Measurements from ENCODE around the gene LINGO4.

DNA sequence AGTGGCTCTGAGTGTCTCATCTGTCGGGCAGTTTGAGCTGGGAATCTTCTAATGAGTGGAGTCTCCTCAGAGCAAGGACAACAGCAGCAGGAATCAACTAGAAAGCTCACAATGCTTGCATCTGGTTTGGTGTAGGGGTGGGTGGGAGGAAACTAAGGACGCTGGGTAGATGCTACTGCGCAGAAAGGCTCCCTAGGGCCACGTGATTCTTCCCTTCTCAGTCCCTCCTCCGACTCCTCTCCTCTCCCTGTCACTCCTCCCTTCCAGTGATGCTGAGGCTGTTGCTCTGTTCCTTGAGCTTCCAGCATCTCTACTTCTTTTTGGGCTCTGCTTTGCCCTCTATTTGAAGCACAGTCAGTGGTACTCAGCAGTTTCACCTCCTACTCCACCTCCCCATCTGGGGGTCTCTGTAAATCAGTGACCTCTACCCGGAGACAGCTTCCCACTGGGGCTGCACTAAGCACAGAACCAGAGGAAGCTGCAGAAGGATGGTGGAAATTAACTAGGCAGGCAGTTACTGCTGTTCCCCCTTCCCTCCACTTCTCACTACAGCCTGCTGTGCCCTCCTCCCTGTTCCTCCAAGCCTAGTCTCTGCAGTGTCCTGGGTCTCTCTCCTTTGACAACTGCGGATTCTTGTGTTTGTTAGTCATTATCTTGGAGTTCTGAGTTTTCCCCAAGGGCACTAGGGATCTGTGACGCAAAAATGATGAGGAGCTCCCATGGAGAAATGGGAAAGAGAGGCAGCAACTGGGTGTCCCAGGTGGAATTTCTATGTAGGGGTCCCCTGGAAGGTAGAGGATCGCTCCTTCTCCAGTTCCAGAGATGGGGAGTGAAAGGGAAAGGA is 5.8 kb downstream of the LINGO4 start:
- TF ChIP-seq ZNF224 (CRISPR knock-in tag; IDR thresholded peaks at IDR 0.05), result no peak
- TF ChIP-seq ARNTL (CRISPR knock-in tag; IDR thresholded peaks at IDR 0.05), result no peak
- TF ChIP-seq EP300 (IDR thresholded peaks at IDR 0.05; ENCODE audit: low read depth in 2 of 2, low read length in 2 of 2), result no peak
- no peak for TF ChIP-seq EP300 (CRISPR knock-in tag; IDR thresholded peaks at IDR 0.05; ENCODE audit: borderline replicate concordance)
- no peak for TF ChIP-seq CBFB (CRISPR knock-in tag; IDR thresholded peaks at IDR 0.05)
- TF ChIP-seq, protein P1, sequence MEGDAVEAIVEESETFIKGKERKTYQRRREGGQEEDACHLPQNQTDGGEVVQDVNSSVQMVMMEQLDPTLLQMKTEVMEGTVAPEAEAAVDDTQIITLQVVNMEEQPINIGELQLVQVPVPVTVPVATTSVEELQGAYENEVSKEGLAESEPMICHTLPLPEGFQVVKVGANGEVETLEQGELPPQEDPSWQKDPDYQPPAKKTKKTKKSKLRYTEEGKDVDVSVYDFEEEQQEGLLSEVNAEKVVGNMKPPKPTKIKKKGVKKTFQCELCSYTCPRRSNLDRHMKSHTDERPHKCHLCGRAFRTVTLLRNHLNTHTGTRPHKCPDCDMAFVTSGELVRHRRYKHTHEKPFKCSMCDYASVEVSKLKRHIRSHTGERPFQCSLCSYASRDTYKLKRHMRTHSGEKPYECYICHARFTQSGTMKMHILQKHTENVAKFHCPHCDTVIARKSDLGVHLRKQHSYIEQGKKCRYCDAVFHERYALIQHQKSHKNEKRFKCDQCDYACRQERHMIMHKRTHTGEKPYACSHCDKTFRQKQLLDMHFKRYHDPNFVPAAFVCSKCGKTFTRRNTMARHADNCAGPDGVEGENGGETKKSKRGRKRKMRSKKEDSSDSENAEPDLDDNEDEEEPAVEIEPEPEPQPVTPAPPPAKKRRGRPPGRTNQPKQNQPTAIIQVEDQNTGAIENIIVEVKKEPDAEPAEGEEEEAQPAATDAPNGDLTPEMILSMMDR (CRISPR knock-in tag; IDR thresholded peaks at IDR 0.05), result no peak
- TF ChIP-seq, protein P2, sequence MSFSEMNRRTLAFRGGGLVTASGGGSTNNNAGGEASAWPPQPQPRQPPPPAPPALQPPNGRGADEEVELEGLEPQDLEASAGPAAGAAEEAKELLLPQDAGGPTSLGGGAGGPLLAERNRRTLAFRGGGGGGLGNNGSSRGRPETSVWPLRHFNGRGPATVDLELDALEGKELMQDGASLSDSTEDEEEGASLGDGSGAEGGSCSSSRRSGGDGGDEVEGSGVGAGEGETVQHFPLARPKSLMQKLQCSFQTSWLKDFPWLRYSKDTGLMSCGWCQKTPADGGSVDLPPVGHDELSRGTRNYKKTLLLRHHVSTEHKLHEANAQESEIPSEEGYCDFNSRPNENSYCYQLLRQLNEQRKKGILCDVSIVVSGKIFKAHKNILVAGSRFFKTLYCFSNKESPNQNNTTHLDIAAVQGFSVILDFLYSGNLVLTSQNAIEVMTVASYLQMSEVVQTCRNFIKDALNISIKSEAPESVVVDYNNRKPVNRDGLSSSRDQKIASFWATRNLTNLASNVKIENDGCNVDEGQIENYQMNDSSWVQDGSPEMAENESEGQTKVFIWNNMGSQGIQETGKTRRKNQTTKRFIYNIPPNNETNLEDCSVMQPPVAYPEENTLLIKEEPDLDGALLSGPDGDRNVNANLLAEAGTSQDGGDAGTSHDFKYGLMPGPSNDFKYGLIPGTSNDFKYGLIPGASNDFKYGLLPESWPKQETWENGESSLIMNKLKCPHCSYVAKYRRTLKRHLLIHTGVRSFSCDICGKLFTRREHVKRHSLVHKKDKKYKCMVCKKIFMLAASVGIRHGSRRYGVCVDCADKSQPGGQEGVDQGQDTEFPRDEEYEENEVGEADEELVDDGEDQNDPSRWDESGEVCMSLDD (CRISPR knock-in tag; IDR thresholded peaks at IDR 0.05; ENCODE audit: borderline replicate concordance), result no peak
- TF ChIP-seq SMARCC2 (IDR thresholded peaks at IDR 0.05), result no peak
- TF ChIP-seq, protein P3, sequence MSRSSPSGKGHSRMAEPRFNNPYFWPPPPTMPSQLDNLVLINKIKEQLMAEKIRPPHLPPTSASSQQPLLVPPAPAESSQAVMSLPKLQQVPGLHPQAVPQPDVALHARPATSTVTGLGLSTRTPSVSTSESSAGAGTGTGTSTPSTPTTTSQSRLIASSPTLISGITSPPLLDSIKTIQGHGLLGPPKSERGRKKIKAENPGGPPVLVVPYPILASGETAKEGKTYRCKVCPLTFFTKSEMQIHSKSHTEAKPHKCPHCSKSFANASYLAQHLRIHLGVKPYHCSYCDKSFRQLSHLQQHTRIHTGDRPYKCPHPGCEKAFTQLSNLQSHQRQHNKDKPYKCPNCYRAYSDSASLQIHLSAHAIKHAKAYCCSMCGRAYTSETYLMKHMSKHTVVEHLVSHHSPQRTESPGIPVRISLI (CRISPR knock-in tag; IDR thresholded peaks at IDR 0.05; ENCODE audit: borderline replicate concordance), result no peak
- TF ChIP-seq TAF15 (IDR thresholded peaks at IDR 0.05; ENCODE audit: low read depth, low read length, poor library complexity, severe bottlenecking), result no peak
- no peak for TF ChIP-seq POLR2A (IDR thresholded peaks at IDR 0.05; ENCODE audit: insufficient read depth in 1 of 2, low read depth in 2 of 2, low read length in 2 of 2)
- TF ChIP-seq MAZ (IDR thresholded peaks at IDR 0.05; ENCODE audit: borderline replicate concordance, low read depth, low read length), result no peak
- no peak for TF ChIP-seq MAZ (CRISPR knock-in tag; IDR thresholded peaks at IDR 0.05; ENCODE audit: low read depth)
- TF ChIP-seq SIN3A (IDR thresholded peaks at IDR 0.05; ENCODE audit: borderline replicate concordance, low read depth, low read length), result no peak
- TF ChIP-seq, protein P4, sequence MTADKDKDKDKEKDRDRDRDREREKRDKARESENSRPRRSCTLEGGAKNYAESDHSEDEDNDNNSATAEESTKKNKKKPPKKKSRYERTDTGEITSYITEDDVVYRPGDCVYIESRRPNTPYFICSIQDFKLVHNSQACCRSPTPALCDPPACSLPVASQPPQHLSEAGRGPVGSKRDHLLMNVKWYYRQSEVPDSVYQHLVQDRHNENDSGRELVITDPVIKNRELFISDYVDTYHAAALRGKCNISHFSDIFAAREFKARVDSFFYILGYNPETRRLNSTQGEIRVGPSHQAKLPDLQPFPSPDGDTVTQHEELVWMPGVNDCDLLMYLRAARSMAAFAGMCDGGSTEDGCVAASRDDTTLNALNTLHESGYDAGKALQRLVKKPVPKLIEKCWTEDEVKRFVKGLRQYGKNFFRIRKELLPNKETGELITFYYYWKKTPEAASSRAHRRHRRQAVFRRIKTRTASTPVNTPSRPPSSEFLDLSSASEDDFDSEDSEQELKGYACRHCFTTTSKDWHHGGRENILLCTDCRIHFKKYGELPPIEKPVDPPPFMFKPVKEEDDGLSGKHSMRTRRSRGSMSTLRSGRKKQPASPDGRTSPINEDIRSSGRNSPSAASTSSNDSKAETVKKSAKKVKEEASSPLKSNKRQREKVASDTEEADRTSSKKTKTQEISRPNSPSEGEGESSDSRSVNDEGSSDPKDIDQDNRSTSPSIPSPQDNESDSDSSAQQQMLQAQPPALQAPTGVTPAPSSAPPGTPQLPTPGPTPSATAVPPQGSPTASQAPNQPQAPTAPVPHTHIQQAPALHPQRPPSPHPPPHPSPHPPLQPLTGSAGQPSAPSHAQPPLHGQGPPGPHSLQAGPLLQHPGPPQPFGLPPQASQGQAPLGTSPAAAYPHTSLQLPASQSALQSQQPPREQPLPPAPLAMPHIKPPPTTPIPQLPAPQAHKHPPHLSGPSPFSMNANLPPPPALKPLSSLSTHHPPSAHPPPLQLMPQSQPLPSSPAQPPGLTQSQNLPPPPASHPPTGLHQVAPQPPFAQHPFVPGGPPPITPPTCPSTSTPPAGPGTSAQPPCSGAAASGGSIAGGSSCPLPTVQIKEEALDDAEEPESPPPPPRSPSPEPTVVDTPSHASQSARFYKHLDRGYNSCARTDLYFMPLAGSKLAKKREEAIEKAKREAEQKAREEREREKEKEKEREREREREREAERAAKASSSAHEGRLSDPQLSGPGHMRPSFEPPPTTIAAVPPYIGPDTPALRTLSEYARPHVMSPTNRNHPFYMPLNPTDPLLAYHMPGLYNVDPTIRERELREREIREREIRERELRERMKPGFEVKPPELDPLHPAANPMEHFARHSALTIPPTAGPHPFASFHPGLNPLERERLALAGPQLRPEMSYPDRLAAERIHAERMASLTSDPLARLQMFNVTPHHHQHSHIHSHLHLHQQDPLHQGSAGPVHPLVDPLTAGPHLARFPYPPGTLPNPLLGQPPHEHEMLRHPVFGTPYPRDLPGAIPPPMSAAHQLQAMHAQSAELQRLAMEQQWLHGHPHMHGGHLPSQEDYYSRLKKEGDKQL (CRISPR knock-in tag; IDR thresholded peaks at IDR 0.05; ENCODE audit: low read depth), result no peak
- TF ChIP-seq ZNF468 (CRISPR knock-in tag; IDR thresholded peaks at IDR 0.05), result no peak

Measured in HepG2 (cell line).